ENCODE results near the gene LILRA6. TPM values are rescaled to one million over a fixed set of nuclear protein-coding genes. Genes with fewer than 3 reads are reported as not detected.
"Not testable (repeated sequence)": the region's sequence is repeated elsewhere in the genome, so short reads cannot be mapped to it uniquely, and the experiment has no call there.

The LILRA6 gene
- total and polyA plus RNA-seq, 10 donors: 1.2 to 77.5 (median 31.5) TPM

- Histone ChIP-seq H3K27ac (peak overlapping the region; percentile 63 to 98 (median 92)), H3K4me3 (peak overlapping the region in 3 of 8 donors; percentile 27 to 94 (median 32)), H3K36me3 (peaks cover 5 to 64% (median 53%) of the 10 kb centered on the region in 6 donors), H3K9me3 (no peaks in the 10 kb centered on the region), H3K27me3 (replicated peaks in 1 of 7) (no peaks in the 10 kb centered on the region), H3K4me1 (peaks cover 39 to 98% (median 81%) of the 10 kb centered on the region in 6 donors)
- peak; percentile 87 for DNase-seq
- 23 to 35% (median 28%) methylated on average over 15 to 18 of the region's 18 CpGs for WGBS, 5 donors
- intact Hi-C loops (cut with DNase I; ENCODE audit: low total_unique reads): no loop called here
- TF ChIP-seq, protein P1, sequence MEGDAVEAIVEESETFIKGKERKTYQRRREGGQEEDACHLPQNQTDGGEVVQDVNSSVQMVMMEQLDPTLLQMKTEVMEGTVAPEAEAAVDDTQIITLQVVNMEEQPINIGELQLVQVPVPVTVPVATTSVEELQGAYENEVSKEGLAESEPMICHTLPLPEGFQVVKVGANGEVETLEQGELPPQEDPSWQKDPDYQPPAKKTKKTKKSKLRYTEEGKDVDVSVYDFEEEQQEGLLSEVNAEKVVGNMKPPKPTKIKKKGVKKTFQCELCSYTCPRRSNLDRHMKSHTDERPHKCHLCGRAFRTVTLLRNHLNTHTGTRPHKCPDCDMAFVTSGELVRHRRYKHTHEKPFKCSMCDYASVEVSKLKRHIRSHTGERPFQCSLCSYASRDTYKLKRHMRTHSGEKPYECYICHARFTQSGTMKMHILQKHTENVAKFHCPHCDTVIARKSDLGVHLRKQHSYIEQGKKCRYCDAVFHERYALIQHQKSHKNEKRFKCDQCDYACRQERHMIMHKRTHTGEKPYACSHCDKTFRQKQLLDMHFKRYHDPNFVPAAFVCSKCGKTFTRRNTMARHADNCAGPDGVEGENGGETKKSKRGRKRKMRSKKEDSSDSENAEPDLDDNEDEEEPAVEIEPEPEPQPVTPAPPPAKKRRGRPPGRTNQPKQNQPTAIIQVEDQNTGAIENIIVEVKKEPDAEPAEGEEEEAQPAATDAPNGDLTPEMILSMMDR (IDR thresholded peaks at IDR 0.05 in 8 of 11, conservative IDR thresholded peaks at IDR 0.05 in 3 of 11): peak in 1 of 11 experiments; percentile 31
- TF ChIP-seq POLR2AphosphoS5 (IDR thresholded peaks at IDR 0.05) (peak; percentile 79 to 91 (median 82)), POLR2A (IDR thresholded peaks at IDR 0.05) (peak; percentile 25 to 34 (median 25))
Observed at GRCh38 chr19:54207983-54208783, 34.4 kb downstream of the LILRA6 start.

- TF ChIP-seq POLR2AphosphoS5 (IDR thresholded peaks at IDR 0.05) (peak in 1 of 3 donors; percentile 88), POLR2A (IDR thresholded peaks at IDR 0.05) (no peak)
- TF ChIP-seq, protein P1 (IDR thresholded peaks at IDR 0.05 in 8 of 11, conservative IDR thresholded peaks at IDR 0.05 in 3 of 11): no peak
- Histone ChIP-seq H3K36me3 (peaks cover 5 to 67% (median 58%) of the 10 kb centered on the region in 6 donors), H3K4me1 (peaks cover 44 to 98% (median 87%) of the 10 kb centered on the region in 6 donors), H3K27ac (peak overlapping the region in 7 of 8 donors; percentile 85 to 98 (median 93)), H3K27me3 (replicated peaks in 1 of 7) (no peaks in the 10 kb centered on the region), H3K4me3 (peak overlapping the region in 3 of 8 donors; percentile 27 to 94 (median 32)), H3K9me3 (no peaks in the 10 kb centered on the region)
- whole genome bisulfite sequencing, 5 donors: 22 to 36% (median 33%) methylated on average over 5 of the region's 5 CpGs
- intact Hi-C loops (cut with DNase I; ENCODE audit: low total_unique reads): no loop called here
- no peak for DNase-seq
Observed at GRCh38 chr19:54207676-54207982, 35.0 kb downstream of the LILRA6 start.

GRCh38 chr19:54207193-54207592 is 35.4 kb downstream of the LILRA6 start:
- intact Hi-C loops (cut with DNase I; ENCODE audit: low total_unique reads); H3K9me3 ChIP-seq; H3K27me3 ChIP-seq (replicated peaks in 1 of 7): not testable (repeated sequence)
- H3K4me3 ChIP-seq: peak overlapping the region in 4 of 8 donors; percentile 8 to 94 (median 30)
- peaks cover 5 to 71% (median 62%) of the 10 kb centered on the region in 6 donors for H3K36me3 ChIP-seq
- peak overlapping the region; percentile 27 to 98 (median 92) for H3K27ac ChIP-seq
- 59 to 78% (median 70%) methylated on average over 22 to 23 of the region's 23 CpGs for WGBS, 5 donors
- peaks cover 48 to 98% (median 91%) of the 10 kb centered on the region in 6 donors for H3K4me1 ChIP-seq
- DNase-seq: peak; percentile 88
- peak in 1 of 3 donors; percentile 66 for TF ChIP-seq POLR2AphosphoS5 (IDR thresholded peaks at IDR 0.05)

GRCh38 chr19:54206831-54207177 is 35.8 kb downstream of the LILRA6 start:
- Histone ChIP-seq H3K9me3 (no peaks in the 10 kb centered on the region), H3K36me3 (peaks cover 5 to 75% (median 66%) of the 10 kb centered on the region in 6 donors), H3K27ac (peak overlapping the region; percentile 27 to 98 (median 92)), H3K4me3 (peak overlapping the region in 5 of 8 donors; percentile 8 to 94 (median 27)), H3K27me3 (replicated peaks in 1 of 7) (no peaks in the 10 kb centered on the region), H3K4me1 (peaks cover 52 to 98% (median 95%) of the 10 kb centered on the region in 6 donors)
- DNase-seq: no peak
- intact Hi-C loops (cut with DNase I; ENCODE audit: low total_unique reads): no loop called here
- TF ChIP-seq POLR2AphosphoS5 (IDR thresholded peaks at IDR 0.05): no peak
- TF ChIP-seq, protein P1 (IDR thresholded peaks at IDR 0.05 in 8 of 11, conservative IDR thresholded peaks at IDR 0.05 in 3 of 11): no peak
- no peak for TF ChIP-seq POLR2A (IDR thresholded peaks at IDR 0.05)
- 62 to 84% (median 77%) methylated on average over 13 of the region's 13 CpGs for WGBS, 5 donors
